ENCODE data around the gene KIF16B.

- TF ChIP-seq ISL1 (CRISPR knock-in tag; IDR thresholded peaks at IDR 0.05), result no peak
- no peak for TF ChIP-seq ZFP3 (CRISPR knock-in tag; IDR thresholded peaks at IDR 0.05)
- TF ChIP-seq ZNF70 (CRISPR knock-in tag; IDR thresholded peaks at IDR 0.05), result no peak
- no peak for TF ChIP-seq RARB (CRISPR knock-in tag; IDR thresholded peaks at IDR 0.05)
Measured at GRCh38 chr20:16432466-16433292, 140.6 kb downstream of the KIF16B start.

Data from SK-N-SH treated with all-trans-retinoic acid at 6 μM for 48 hours (cell line).